Measurements from ENCODE around the gene ZNF786. TPM values are rescaled to one million over a fixed set of nuclear protein-coding genes. Genes with fewer than 3 reads are reported as not detected.

The ZNF786 gene
- 4.2 and 6.3 TPM in 2 replicates for total RNA-seq (2014; rRNA removed)
- percentile 70 among the genes with signal in this experiment for Bru-seq, nascent RNA
- BruChase-seq, experiment 1, labeled RNA remaining after a 6-hour chase = percentile 69 among the genes with signal in this experiment
- percentile 74 among the genes with signal in this experiment for BruChase-seq, experiment 2, labeled RNA remaining after a 2-hour chase
- long read RNA-seq, transcript ZNF786-202 (4 exons, 2,874 nt) = major isoform, 17 of 60 reads
- long read RNA-seq, transcript ZNF786-201 (3 exons, 3,144 nt) = major isoform, 17 of 60 reads
- long read RNA-seq, partial matches to known transcripts = 9 of 60 reads
- long read RNA-seq, other reads (novel, unspliced or antisense) = 17 of 60 reads

GRCh38 chr7:149090397-149091195 lies at the start of gene ZNF786:
Gene ZNF786, minus strand, starts transcription at chr7:149090718. Its CDS starts 78 bp downstream, at chr7:149090640.
- TF ChIP-seq CTCF (conservative IDR thresholded peaks at IDR 0.05; ENCODE audit: low read depth, low read length) = peak; percentile 80
- no peak for TF ChIP-seq EZH2 (IDR thresholded peaks at IDR 0.05; ENCODE audit: low read length, unreplicated experiment)
- H3K4me1 ChIP-seq (ENCODE audit: insufficient read depth, low read length) = no peaks in the 10 kb centered on the region
- intact Hi-C loops (cut with micrococcal nuclease) = loop anchor here (1.0 to 2.0 kb wide), 3 partner anchors 36 to 62 kb away; partner anchors contain the start of genes PDIA4 and ZNF425
- H3K9me3 ChIP-seq (ENCODE audit: low read length) = no peaks in the 10 kb centered on the region
- H3K27me3 ChIP-seq (ENCODE audit: low read length) = no peaks in the 10 kb centered on the region
- peak within 1 kb of the TSS; percentile 97 for H3K4me3 ChIP-seq (ENCODE audit: low read length)
- CTCF ChIA-PET = interaction anchor here (0.5 to 0.6 kb wide), 2 partner anchors 90 to 828 kb away, joined by 3 to 5 read pairs; no protein-coding TSS in a partner anchor
- H3K27ac ChIP-seq (ENCODE audit: low read length) = peak within 1 kb of the TSS; percentile 69
- H3F3A ChIP-seq (ENCODE audit: low read length, unreplicated experiment) = no peaks in the 10 kb centered on the region
- POLR2A ChIA-PET (ENCODE audit: unreplicated experiment) = interaction anchor here (0.5 kb wide), 1 partner anchor 22 kb away, joined by 21 read pairs; no protein-coding TSS in a partner anchor
- H3K9ac ChIP-seq (ENCODE audit: low read length) = peak within 1 kb of the TSS; percentile 90
- H3K4me2 ChIP-seq (ENCODE audit: low read length) = peak within 1 kb of the TSS; percentile 83
- peak; percentile 85 for ATAC-seq
- peak within 1 kb of the TSS; percentile 80 for H2AFZ ChIP-seq (ENCODE audit: low read length)
- H3K9me2 ChIP-seq (replicated peaks; ENCODE audit: low read length) = no peaks in the 10 kb centered on the region
- H3K79me2 ChIP-seq (ENCODE audit: low read length) = peaks cover 39% of the 10 kb centered on the region
- no peaks in the 10 kb centered on the region for H3K36me3 ChIP-seq (ENCODE audit: low read depth, low read length)
- DNase-seq = peak; percentile 90
- H4K20me1 ChIP-seq (ENCODE audit: low read length) = no peaks in the 10 kb centered on the region
- no TSS peak for BruUV-seq (replicated peaks)

GRCh38 chr7:149136118-149136517 lies 45.6 kb upstream of the ZNF786 start:
- H3K36me3 ChIP-seq (ENCODE audit: low read depth, low read length) = peaks cover 4% of the 10 kb centered on the region
- ChIA-PET CTCF (no interaction called here), POLR2A (ENCODE audit: unreplicated experiment) (no interaction called here)

More at GRCh38 chr7:149136118-149136517, 45.6 kb upstream of the ZNF786 start:
- Histone ChIP-seq H3K9me3 (ENCODE audit: low read length) (0 out of 2 replicates have a peak, but pooled peaks cover 2% of the 10 kb centered on the region), H3K4me3 (ENCODE audit: low read length) (no peak overlapping the region), H4K20me1 (ENCODE audit: low read length) (no peaks in the 10 kb centered on the region), H3K27me3 (ENCODE audit: low read length) (no peaks in the 10 kb centered on the region), H3K4me1 (ENCODE audit: insufficient read depth, low read length) (no peaks in the 10 kb centered on the region), H3K9me2 (replicated peaks; ENCODE audit: low read length) (no peaks in the 10 kb centered on the region), H3K79me2 (ENCODE audit: low read length) (no peaks in the 10 kb centered on the region), H2AFZ (ENCODE audit: low read length) (no peak overlapping the region), H3F3A (ENCODE audit: low read length, unreplicated experiment) (no peaks in the 10 kb centered on the region), H3K9ac (ENCODE audit: low read length) (no peak overlapping the region), H3K27ac (ENCODE audit: low read length) (no peak overlapping the region), H3K4me2 (ENCODE audit: low read length) (no peak overlapping the region)
- DNase-seq (no peak), ATAC-seq (no peak)
- no TSS peak for BruUV-seq (replicated peaks)
- TF ChIP-seq CTCF (conservative IDR thresholded peaks at IDR 0.05; ENCODE audit: low read depth, low read length) (no peak), EZH2phosphoT487 (IDR thresholded peaks at IDR 0.05; ENCODE audit: borderline replicate concordance, low read length) (no peak), EZH2 (IDR thresholded peaks at IDR 0.05; ENCODE audit: low read length, unreplicated experiment) (no peak)
- intact Hi-C loops (cut with micrococcal nuclease) = no loop called here
